Activated naive CD8-positive, alpha-beta T cell treated with anti-CD3 and anti-CD28 coated beads, Interleukin-2, amount 50 U/mL, for 24 hours (primary cell): ENCODE data around the gene CLRN3.

Experiments
- ATAC-seq: fragments of 150-1000 bp; cut with Tn5 transposase; one replicate; pipeline ENCODE4 v1.10.0; 2021
- DNase-seq: peaks from one replicate; pipeline ENCODE4 v3.0.0; 2021
- H3K27ac Mint-ChIP-seq: one replicate; pipeline ENCODE4 v1.8.0; 2021; ENCODE audit warnings: mild to moderate bottlenecking, mixed read lengths
- H3K27me3 Mint-ChIP-seq: one replicate; pipeline ENCODE4 v1.8.0; 2021; ENCODE audit warnings: mixed read lengths
- H3K36me3 Mint-ChIP-seq: one replicate; pipeline ENCODE4 v1.8.0; 2021; ENCODE audit warnings: low read depth, mixed read lengths
- H3K4me1 Mint-ChIP-seq: one replicate; pipeline ENCODE4 v1.8.0; 2021; ENCODE audit warnings: mixed read lengths
- H3K4me3 Mint-ChIP-seq: one replicate; pipeline ENCODE4 v1.8.0; 2021; ENCODE audit warnings: mild to moderate bottlenecking, moderate library complexity, mixed read lengths
- H3K9me3 Mint-ChIP-seq: one replicate; pipeline ENCODE4 v1.8.0; 2021; ENCODE audit warnings: mixed read lengths

The CLRN3 gene

GRCh38 chr10:127894146-127894545 is 1.4 kb upstream of the CLRN3 start:
- Mint-ChIP-seq H3K36me3 (no peaks in the 10 kb centered on the region), H3K4me3 (no peak overlapping the region), H3K9me3 (peaks cover 3% of the 10 kb centered on the region), H3K4me1 (no peaks in the 10 kb centered on the region), H3K27me3 (peaks cover 9% of the 10 kb centered on the region), H3K27ac (no peak overlapping the region)
- no peak for DNase-seq
- no peak for ATAC-seq

DNA sequence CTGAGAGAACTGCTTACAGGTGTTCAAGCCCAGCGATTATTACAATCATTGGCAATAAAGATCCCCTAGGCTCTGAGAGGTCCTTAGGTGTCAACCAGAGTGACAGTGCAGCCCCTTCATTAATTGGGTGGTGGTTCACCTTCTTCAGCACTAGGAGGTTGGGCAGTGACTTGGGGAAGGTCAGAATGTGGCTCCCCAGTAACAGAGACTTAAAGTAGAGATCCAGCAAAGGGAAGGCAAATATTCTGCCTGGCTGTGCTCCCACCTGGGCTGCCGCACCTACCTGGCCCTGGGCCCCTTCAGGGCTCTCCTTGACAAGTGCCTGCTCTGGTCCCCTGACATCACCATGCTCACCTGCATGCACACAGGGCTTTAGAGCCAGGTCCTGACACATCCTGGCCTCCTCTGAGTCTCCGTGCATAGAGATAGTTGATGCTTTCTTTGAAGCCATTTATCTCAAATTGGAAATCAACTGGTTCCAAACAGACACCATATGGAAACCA is 1.9 kb downstream of the CLRN3 start:
- ATAC-seq (no peak), DNase-seq (no peak)
- H3K4me3 Mint-ChIP-seq = no peak overlapping the region
- no peaks in the 10 kb centered on the region for H3K4me1 Mint-ChIP-seq
- H3K27ac Mint-ChIP-seq = no peak overlapping the region
- no peaks in the 10 kb centered on the region for H3K36me3 Mint-ChIP-seq
- peaks cover 4% of the 10 kb centered on the region for H3K27me3 Mint-ChIP-seq
- no peaks in the 10 kb centered on the region for H3K9me3 Mint-ChIP-seq

GRCh38 chr10:127890216-127890615 is 2.5 kb downstream of the CLRN3 start:
- peaks cover 4% of the 10 kb centered on the region for H3K27me3 Mint-ChIP-seq
- H3K9me3 Mint-ChIP-seq = no peaks in the 10 kb centered on the region
- DNase-seq = no peak
- no peaks in the 10 kb centered on the region for H3K4me1 Mint-ChIP-seq
- no peaks in the 10 kb centered on the region for H3K36me3 Mint-ChIP-seq
- ATAC-seq = no peak
- no peak overlapping the region for H3K4me3 Mint-ChIP-seq
- H3K27ac Mint-ChIP-seq = no peak overlapping the region

GRCh38 chr10:127889605-127890195 is 3.0 kb downstream of the CLRN3 start:
- H3K36me3 Mint-ChIP-seq = no peaks in the 10 kb centered on the region
- H3K4me3 Mint-ChIP-seq = no peak overlapping the region
- peaks cover 4% of the 10 kb centered on the region for H3K27me3 Mint-ChIP-seq
- DNase-seq (no peak), ATAC-seq (no peak)
- H3K27ac Mint-ChIP-seq = no peak overlapping the region
- H3K4me1 Mint-ChIP-seq = no peaks in the 10 kb centered on the region
- no peaks in the 10 kb centered on the region for H3K9me3 Mint-ChIP-seq

GRCh38 chr10:127888521-127889312 is 4.0 kb downstream of the CLRN3 start:
- Mint-ChIP-seq H3K36me3 (no peaks in the 10 kb centered on the region), H3K4me3 (no peak overlapping the region), H3K27ac (no peak overlapping the region), H3K27me3 (peaks cover 4% of the 10 kb centered on the region), H3K4me1 (no peaks in the 10 kb centered on the region), H3K9me3 (no peaks in the 10 kb centered on the region)
- ATAC-seq (no peak), DNase-seq (no peak)

DNA sequence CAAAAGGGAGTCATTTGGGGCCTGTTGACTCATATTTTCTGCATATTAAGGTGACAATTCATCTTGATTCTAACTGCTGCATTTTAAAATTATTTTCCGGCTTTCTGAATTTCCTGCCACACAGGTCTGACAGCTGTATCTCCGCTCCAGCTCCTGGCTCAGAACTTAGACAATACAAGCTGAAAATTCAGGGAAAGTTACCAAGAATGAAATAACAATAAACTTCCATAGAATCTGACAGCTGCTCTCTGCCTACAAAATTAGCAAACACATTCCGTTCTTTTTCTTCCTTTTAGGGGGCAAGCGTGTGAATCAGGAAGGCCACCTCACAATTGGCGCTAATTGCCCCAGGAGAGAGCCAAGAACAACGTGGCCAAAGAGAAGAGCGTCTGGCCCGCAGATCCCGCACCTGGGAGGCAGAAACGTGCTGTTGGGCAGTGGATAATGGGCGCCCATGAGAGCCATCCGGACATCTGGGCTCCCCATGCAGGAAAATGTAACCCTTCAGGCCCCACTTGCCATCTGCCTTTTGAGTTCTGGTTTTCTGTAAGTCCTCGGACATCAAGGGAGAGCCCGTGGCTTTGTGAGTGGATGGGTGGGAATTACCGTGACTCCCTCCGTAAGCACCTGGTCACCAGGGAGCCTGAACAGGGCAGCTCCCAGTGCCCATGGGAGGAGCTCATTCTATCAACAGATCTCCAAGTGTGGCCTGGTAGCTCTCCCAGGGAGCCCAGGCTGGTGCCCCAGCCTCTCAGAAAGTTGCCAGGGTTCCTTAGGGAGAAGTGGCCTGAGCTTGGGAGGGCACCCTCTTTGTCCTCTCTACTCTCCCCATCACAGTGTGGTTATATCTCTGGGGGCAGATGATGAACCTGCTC is 5.0 kb downstream of the CLRN3 start:
- H3K4me3 Mint-ChIP-seq = no peak overlapping the region
- no peaks in the 10 kb centered on the region for H3K4me1 Mint-ChIP-seq
- ATAC-seq (no peak), DNase-seq (no peak)
- H3K27me3 Mint-ChIP-seq = peaks cover 2% of the 10 kb centered on the region
- no peaks in the 10 kb centered on the region for H3K9me3 Mint-ChIP-seq
- no peak overlapping the region for H3K27ac Mint-ChIP-seq
- H3K36me3 Mint-ChIP-seq = no peaks in the 10 kb centered on the region

- Mint-ChIP-seq H3K4me3 (no peak overlapping the region), H3K27me3 (peaks cover 2% of the 10 kb centered on the region), H3K4me1 (no peaks in the 10 kb centered on the region), H3K36me3 (no peaks in the 10 kb centered on the region), H3K9me3 (no peaks in the 10 kb centered on the region), H3K27ac (no peak overlapping the region)
- no peak for ATAC-seq
- DNase-seq = no peak
Observed at GRCh38 chr10:127886371-127887051, 6.2 kb downstream of the CLRN3 start.

DNA sequence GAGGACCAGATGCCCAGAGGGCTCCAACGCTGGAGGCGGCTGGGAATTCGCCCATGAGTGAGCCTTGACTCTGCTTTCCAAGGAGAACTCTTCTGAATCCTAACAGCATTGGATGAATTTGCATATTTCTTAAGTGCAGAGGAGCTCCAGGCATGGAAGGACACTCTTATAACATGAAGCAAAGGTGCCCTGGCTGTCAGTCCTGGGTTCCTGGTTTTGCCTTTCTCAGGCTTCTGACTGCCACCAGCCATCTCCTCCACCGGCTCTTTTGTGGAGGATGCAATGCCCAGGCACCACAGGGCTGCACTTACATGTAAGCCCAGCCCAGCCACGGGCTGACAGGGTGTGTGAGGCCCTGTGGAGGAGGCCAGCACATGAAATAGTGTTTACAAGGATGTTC is 8.2 kb downstream of the CLRN3 start:
- no peak for DNase-seq
- H3K9me3 Mint-ChIP-seq = no peaks in the 10 kb centered on the region
- H3K36me3 Mint-ChIP-seq = no peaks in the 10 kb centered on the region
- no peak for ATAC-seq
- no peak overlapping the region for H3K4me3 Mint-ChIP-seq
- H3K27me3 Mint-ChIP-seq = peaks cover 2% of the 10 kb centered on the region
- peaks cover 3% of the 10 kb centered on the region for H3K4me1 Mint-ChIP-seq
- H3K27ac Mint-ChIP-seq = no peak overlapping the region

DNA sequence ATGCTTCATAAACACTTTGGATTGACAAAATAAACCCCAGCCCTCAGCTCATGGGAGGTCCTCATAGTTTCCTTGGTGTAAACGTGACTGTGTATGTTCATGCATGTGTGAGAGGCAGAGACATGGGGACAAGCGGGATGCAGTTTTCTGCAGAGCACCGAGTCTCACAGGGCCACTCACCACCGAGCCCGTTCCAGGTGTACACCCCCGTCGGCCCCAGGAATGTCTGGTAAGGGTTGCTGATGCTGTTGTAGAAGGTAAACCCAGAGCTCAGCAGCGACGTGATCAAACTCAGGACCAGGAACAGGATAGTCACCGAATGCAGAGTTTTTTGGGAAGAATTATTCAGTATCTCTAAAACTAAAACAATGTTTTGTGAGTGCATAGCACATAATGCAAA is 9.2 kb downstream of the CLRN3 start:
- DNase-seq (no peak), ATAC-seq (no peak)
- H3K27ac Mint-ChIP-seq = no peak overlapping the region
- H3K36me3 Mint-ChIP-seq = no peaks in the 10 kb centered on the region
- peaks cover 3% of the 10 kb centered on the region for H3K4me1 Mint-ChIP-seq
- H3K9me3 Mint-ChIP-seq = no peaks in the 10 kb centered on the region
- H3K4me3 Mint-ChIP-seq = no peak overlapping the region
- H3K27me3 Mint-ChIP-seq = peaks cover 2% of the 10 kb centered on the region

DNA sequence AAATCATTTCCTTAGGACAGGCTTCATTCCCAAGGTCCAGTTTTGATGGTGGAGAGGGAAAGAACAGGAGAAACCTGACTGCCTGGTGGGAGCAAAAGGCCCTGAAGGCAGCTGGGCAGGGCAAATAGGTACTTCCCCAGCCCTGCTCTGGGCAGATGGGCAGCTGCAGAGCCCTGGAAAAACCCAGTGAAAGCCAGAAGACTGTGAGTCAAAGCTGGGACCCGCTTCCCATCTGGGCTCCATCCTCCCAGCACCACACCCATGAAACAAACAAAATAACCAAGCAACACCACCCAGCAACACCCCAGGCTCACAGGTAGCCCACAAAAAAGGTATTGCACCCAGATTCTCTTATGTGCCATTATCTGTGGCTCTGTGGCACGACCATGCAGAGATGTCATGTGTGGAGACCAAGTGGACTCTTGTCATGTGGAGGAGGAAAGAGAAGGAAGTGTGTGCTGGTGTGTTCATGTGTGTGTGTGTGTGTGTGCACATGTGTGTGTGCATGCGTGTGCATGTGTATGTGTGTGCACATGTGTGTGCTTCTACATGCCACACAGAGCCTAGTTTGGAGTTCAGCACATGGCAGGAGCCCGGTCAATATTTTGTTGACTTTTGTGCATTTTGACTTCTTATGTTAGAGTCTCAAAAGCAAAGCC is 9.8 kb downstream of the CLRN3 start:
- no peaks in the 10 kb centered on the region for H3K27me3 Mint-ChIP-seq
- ATAC-seq (no peak), DNase-seq (no peak)
- no peak overlapping the region for H3K4me3 Mint-ChIP-seq
- no peaks in the 10 kb centered on the region for H3K36me3 Mint-ChIP-seq
- H3K4me1 Mint-ChIP-seq = peaks cover 3% of the 10 kb centered on the region
- H3K9me3 Mint-ChIP-seq = no peaks in the 10 kb centered on the region
- H3K27ac Mint-ChIP-seq = no peak overlapping the region

DNA sequence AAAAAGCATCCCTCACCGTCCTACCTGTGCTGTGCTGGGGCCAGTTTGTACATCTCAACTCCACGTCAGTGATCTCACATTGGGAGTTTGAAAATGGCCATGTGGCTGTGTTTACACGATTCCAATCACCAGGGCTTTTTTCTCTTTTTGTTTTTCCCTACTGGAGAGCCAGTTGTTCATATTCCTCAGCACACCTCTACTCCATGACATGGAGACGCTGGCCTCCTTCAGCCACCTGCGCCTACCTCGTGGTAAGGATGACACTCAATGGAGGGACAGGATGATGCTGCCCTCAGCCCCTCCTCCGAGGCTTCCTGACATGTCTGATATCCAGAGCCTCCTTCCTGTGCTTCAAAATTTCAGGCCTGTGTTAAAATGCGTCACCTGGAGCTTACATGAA is 10.3 kb downstream of the CLRN3 start:
- no peaks in the 10 kb centered on the region for H3K36me3 Mint-ChIP-seq
- no peak for DNase-seq
- H3K27ac Mint-ChIP-seq = no peak overlapping the region
- no peaks in the 10 kb centered on the region for H3K9me3 Mint-ChIP-seq
- ATAC-seq = no peak
- peaks cover 3% of the 10 kb centered on the region for H3K4me1 Mint-ChIP-seq
- H3K27me3 Mint-ChIP-seq = no peaks in the 10 kb centered on the region
- no peak overlapping the region for H3K4me3 Mint-ChIP-seq

GRCh38 chr10:127881262-127881661 is 11.5 kb downstream of the CLRN3 start:
- H3K36me3 Mint-ChIP-seq = no peaks in the 10 kb centered on the region
- H3K27me3 Mint-ChIP-seq = no peaks in the 10 kb centered on the region
- no peak overlapping the region for H3K27ac Mint-ChIP-seq
- no peaks in the 10 kb centered on the region for H3K9me3 Mint-ChIP-seq
- ATAC-seq = no peak
- no peak overlapping the region for H3K4me3 Mint-ChIP-seq
- no peak for DNase-seq
- H3K4me1 Mint-ChIP-seq = peaks cover 3% of the 10 kb centered on the region

DNA sequence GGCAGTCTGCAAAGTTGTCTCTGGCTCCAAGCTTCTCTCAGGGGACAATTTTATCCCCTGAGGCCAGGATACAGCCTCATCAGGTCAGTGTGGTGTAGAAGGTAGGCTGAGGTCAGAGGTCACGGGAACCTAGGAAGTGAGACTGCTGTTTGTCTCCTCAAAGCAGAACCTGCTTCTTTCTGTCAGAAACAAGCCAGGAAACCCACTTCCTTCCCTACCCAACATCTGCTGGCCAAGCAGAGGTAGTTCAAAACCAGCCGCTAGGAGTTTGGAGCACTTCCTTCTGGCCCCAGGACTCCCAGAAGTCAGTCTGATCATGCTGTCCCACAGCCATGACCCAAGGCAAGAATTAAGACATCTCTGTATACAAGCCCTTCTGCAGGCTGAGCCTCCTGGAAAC is 12.2 kb downstream of the CLRN3 start:
- H3K4me1 Mint-ChIP-seq = peaks cover 3% of the 10 kb centered on the region
- H3K27me3 Mint-ChIP-seq = no peaks in the 10 kb centered on the region

DNA sequence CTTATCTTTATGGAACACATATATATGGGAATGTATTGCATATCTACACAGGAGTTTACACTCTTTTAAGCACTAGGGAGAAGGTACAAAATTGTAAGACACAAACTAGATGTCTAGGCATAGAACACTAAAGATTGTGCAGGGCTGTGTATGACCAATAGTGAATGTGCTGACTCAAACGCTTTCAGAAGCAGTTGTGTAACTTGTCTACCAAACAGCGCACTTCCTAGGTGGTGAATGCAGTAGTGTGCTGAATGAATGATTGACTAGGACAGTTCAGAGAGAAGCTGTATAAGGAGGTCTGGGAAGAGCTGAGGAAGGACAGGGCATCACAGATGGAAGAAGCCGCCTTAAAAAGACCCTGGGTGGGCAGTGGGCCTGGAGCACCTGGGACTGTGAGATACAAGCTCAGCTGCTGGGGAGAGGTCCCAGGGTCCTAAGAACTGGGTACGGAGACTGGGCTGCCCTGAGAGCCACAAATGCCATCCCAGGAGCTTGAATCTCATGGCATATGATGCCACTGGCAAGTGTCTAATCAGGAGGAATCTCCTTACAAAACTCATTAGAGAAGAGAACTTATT is 14.2 kb downstream of the CLRN3 start:
- H3K4me3 Mint-ChIP-seq = no peak overlapping the region
- peaks cover 3% of the 10 kb centered on the region for H3K4me1 Mint-ChIP-seq
- H3K9me3 Mint-ChIP-seq = no peaks in the 10 kb centered on the region
- H3K27me3 Mint-ChIP-seq = no peaks in the 10 kb centered on the region
- DNase-seq (no peak), ATAC-seq (no peak)
- no peak overlapping the region for H3K27ac Mint-ChIP-seq
- no peaks in the 10 kb centered on the region for H3K36me3 Mint-ChIP-seq

More for the DNA sequence above, 12.2 kb downstream of the CLRN3 start:
- no peak overlapping the region for H3K4me3 Mint-ChIP-seq
- no peaks in the 10 kb centered on the region for H3K36me3 Mint-ChIP-seq
- no peak for DNase-seq
- no peaks in the 10 kb centered on the region for H3K9me3 Mint-ChIP-seq
- ATAC-seq = no peak
- no peak overlapping the region for H3K27ac Mint-ChIP-seq
